ENCODE data around the gene PTPRG.

- TF ChIP-seq CTCF (conservative IDR thresholded peaks at IDR 0.05; ENCODE audit: low read length): no peak
- no peak for TF ChIP-seq EZH2phosphoT487 (IDR thresholded peaks at IDR 0.05; ENCODE audit: borderline replicate concordance)
Observed at GRCh38 chr3:61650276-61650675, 88.9 kb downstream of the PTPRG start.

Data from Loucy (cell line).